Naive thymus-derived CD8-positive, alpha-beta T cell (primary cell): ENCODE results near the gene ZFP62. TPM values are rescaled to one million over a fixed set of nuclear protein-coding genes. Genes with fewer than 3 reads are reported as not detected.

Experiments
- polyA plus RNA-seq, 3 donors: library from polyadenylated mRNA; unstranded; fragments of 300-500 nt; fragmentation: Illumina TruSeq; gene quantifications; one replicate each; pipeline ENCODE4 v1.2.3, GENCODE V29; 2021
- total RNA-seq, 8 experiments: library from RNA in 2 of 8; stranded (reverse) in 2 of 8; gene quantifications; one replicate each; pipeline ENCODE4 v1.2.3 and lab custom pipeline; 2021 to 2026

ZFP62 gene
- total and polyA plus RNA-seq, 5 experiments from 2014 or later = 20.0 to 74.4 (median 26.0) TPM

Other genes starting within 250 kb of the ZFP62 start
- 10 to 100 TPM; 40.6 to 44.5 TPM for gene FLT4, start 211.7 kb downstream of the ZFP62 start, total RNA-seq
- gene FLT4, start 211.7 kb downstream of the ZFP62 start, polyA plus RNA-seq = 1 to 10 TPM in 2 of 3 donors, under 1 TPM in 1; 0.93 to 2.8 (median 1.1) TPM
- gene OR2Y1, start 121.2 kb downstream of the ZFP62 start, total RNA-seq = not detected
- not detected for gene OR2Y1, start 121.2 kb downstream of the ZFP62 start, polyA plus RNA-seq
- gene MGAT1, start 58.5 kb downstream of the ZFP62 start, total RNA-seq = 100 to 1,000 TPM; 195 to 205 TPM
- 100 to 1,000 TPM; 108 to 149 (median 111) TPM for gene MGAT1, start 58.5 kb downstream of the ZFP62 start, polyA plus RNA-seq
- not detected for gene BTNL8, start 37.9 kb upstream of the ZFP62 start, total RNA-seq
- not detected for gene BTNL8, start 37.9 kb upstream of the ZFP62 start, polyA plus RNA-seq
- gene BTNL3, start 127.6 kb upstream of the ZFP62 start, total RNA-seq = not detected
- gene BTNL3, start 127.6 kb upstream of the ZFP62 start, polyA plus RNA-seq = not detected
- under 1 TPM; 0.25 to 0.42 TPM for gene BTNL9, start 179.0 kb upstream of the ZFP62 start, total RNA-seq
- not detected for gene BTNL9, start 179.0 kb upstream of the ZFP62 start, polyA plus RNA-seq